Liver (tissue), 9 donors: ENCODE measurements around the gene DPYD. TPM values are rescaled to one million over a fixed set of nuclear protein-coding genes. Genes with fewer than 3 reads are reported as not detected.

Experiments used
- DNase-seq: peaks from one replicate; pipeline ENCODE4 v3.0.0-alpha.2; 2017; ENCODE audit warnings: low spot score
- H3K27ac ChIP-seq, 2 donors: one replicate each; pipeline ENCODE4 v1.7.0; 2013; ENCODE audit warnings: inconsistent platforms in 2 of 2, low read length in 2 of 2, control low read depth in 1 of 2, low read depth in 1 of 2, mild to moderate bottlenecking in 1 of 2
- H3K27me3 ChIP-seq, 4 donors: one replicate each; pipeline versions ENCODE4 v1.6.1 to v1.7.0; 2013; ENCODE audit warnings: low read length in 3 of 4, inconsistent platforms in 1 of 4, mild to moderate bottlenecking in 1 of 4, moderate library complexity in 1 of 4; ENCODE audit not compliant: control insufficient read depth in 4 of 4, insufficient read depth in 4 of 4
- H3K36me3 ChIP-seq, 4 donors: one replicate each; pipeline versions ENCODE4 v1.6.1 to v1.7.0; 2013; ENCODE audit warnings: low read length in 3 of 4, mild to moderate bottlenecking in 3 of 4, low read depth in 1 of 4, moderate library complexity in 1 of 4; ENCODE audit not compliant: control insufficient read depth in 4 of 4, insufficient read depth in 3 of 4
- H3K4me1 ChIP-seq, 4 donors: one replicate each; pipeline versions ENCODE4 v1.6.1 to v1.7.0; 2013; ENCODE audit warnings: low read length in 3 of 4, mild to moderate bottlenecking in 3 of 4, moderate library complexity in 1 of 4; ENCODE audit not compliant: control insufficient read depth in 4 of 4, insufficient read depth in 4 of 4
- H3K4me3 ChIP-seq, 3 donors: one replicate each; pipeline versions ENCODE4 v1.6.1 to v1.7.0; 2013; ENCODE audit warnings: low read length in 3 of 3, control low read depth in 1 of 3, low read depth in 1 of 3, mild to moderate bottlenecking in 1 of 3
- H3K9ac ChIP-seq, 2 donors: one replicate each; pipeline ENCODE4 v1.7.0; 2013; ENCODE audit warnings: low read length in 2 of 2, mild to moderate bottlenecking in 2 of 2, moderate library complexity in 2 of 2, control low read depth in 1 of 2, low read depth in 1 of 2
- H3K9me3 ChIP-seq, 4 donors: one replicate each; pipeline versions ENCODE4 v1.6.1 to v1.7.0; 2013; ENCODE audit warnings: low read length in 3 of 4; ENCODE audit not compliant: control insufficient read depth in 4 of 4
- ATF3 ChIP-seq: IDR thresholded peaks from 2 replicates; pipeline ENCODE4 v1.6.1; 2016; ENCODE audit warnings: antibody characterized with exemption
- EGR1 ChIP-seq, 2 donors: IDR thresholded peaks; 2 replicates each; pipeline ENCODE4 v1.6.1; 2016 to 2018; ENCODE audit warnings: antibody characterized with exemption in 2 of 2, low read depth in 2 of 2
- FOXA2 ChIP-seq: IDR thresholded peaks from 2 replicates; pipeline ENCODE4 v1.6.1; 2016; ENCODE audit warnings: antibody characterized with exemption
- HNF4A ChIP-seq, 2 donors: conservative IDR thresholded peaks; 2 replicates each; pipeline ENCODE4 v1.6.1; 2016; ENCODE audit warnings: antibody characterized with exemption in 2 of 2, mild to moderate bottlenecking in 2 of 2
- NR2F2 ChIP-seq: IDR thresholded peaks from 2 replicates; pipeline ENCODE4 v1.6.1; 2016; ENCODE audit warnings: antibody characterized with exemption
- REST ChIP-seq: IDR thresholded peaks from 2 replicates; pipeline ENCODE4 v1.6.1; 2016; ENCODE audit warnings: antibody characterized with exemption, mild to moderate bottlenecking
- RXRA ChIP-seq, 2 donors: IDR thresholded peaks; 2 replicates each; pipeline ENCODE4 v1.6.1; 2017 to 2018; ENCODE audit warnings: antibody characterized with exemption in 2 of 2, mild to moderate bottlenecking in 1 of 2
- TAF1 ChIP-seq: conservative IDR thresholded peaks from 2 replicates; pipeline ENCODE4 v1.6.1; 2016; ENCODE audit warnings: antibody characterized with exemption, mild to moderate bottlenecking
- ZBTB33 ChIP-seq: IDR thresholded peaks from 2 replicates; pipeline ENCODE4 v1.6.1; 2016; ENCODE audit warnings: antibody characterized with exemption
- WGBS: extraction: QIAGEN DNeasy Blood & Tissue Kit; methylation state at CpG from one replicate; pipeline ENCODE4 v1.1.7; 2013; 5-methylcytosine and 5-hydroxymethylcytosine counted together
- polyA plus RNA-seq, 2 donors: library from polyadenylated mRNA; stranded (reverse) in 1 of 2; unstranded in 1 of 2; fragments of 200-250 nt in 1 of 2; fragments of >200 nt in 1 of 2; fragmentation: Nextera tagmentation in 1 of 2; extraction: Ambion mirVana in 1 of 2; gene quantifications; one replicate each; pipeline versions ENCODE4 v1.2.1 to v1.2.3, GENCODE V29; 2013 to 2015
- total RNA-seq, 2 donors: library from RNA; depleted of rRNA; stranded (reverse); fragments of >200 nt; gene quantifications; one replicate each; pipeline ENCODE4 v1.2.3, GENCODE V29; 2014
- donor health status: healthy.
- donor health status: healthy.
- donor health status: healthy.
- donor health status: healthy.
- donor health status: healthy.

Gene DPYD
- total and polyA plus RNA-seq, 4 donors: 16.2 to 142 (median 47.0) TPM

GRCh38 chr1:97898948-97899347 is 21.9 kb downstream of the DPYD start:
- DNase-seq: no peak
- Histone ChIP-seq H3K27me3 (no peaks in the 10 kb centered on the region), H3K4me1 (peaks cover 0 to 4% (median 3%) of the 10 kb centered on the region in 4 donors), H3K9me3 (no peaks in the 10 kb centered on the region), H3K27ac (no peak overlapping the region), H3K9ac (no peak overlapping the region), H3K4me3 (no peak overlapping the region), H3K36me3 (peaks cover 0 to 2% (median 0%) of the 10 kb centered on the region in 4 donors)
- 79% methylated on average over 3 of the region's 3 CpGs for WGBS
- no peak for TF ChIP-seq RXRA (IDR thresholded peaks at IDR 0.05)

GRCh38 chr1:97895278-97895677 is 25.6 kb downstream of the DPYD start:
- H3K36me3 ChIP-seq: peaks cover 0 to 2% (median 0%) of the 10 kb centered on the region in 4 donors
- TF ChIP-seq FOXA2 (no peak), HNF4A (conservative IDR thresholded peaks at IDR 0.05) (no peak), ATF3 (no peak), REST (no peak), EGR1 (IDR thresholded peaks at IDR 0.05; ENCODE audit: low read depth in 2 of 2) (no peak)
- H3K27ac ChIP-seq: no peak overlapping the region
- DNase-seq: no peak
- no peak overlapping the region for H3K4me3 ChIP-seq
- H3K9ac ChIP-seq: no peak overlapping the region
- H3K27me3 ChIP-seq: no peaks in the 10 kb centered on the region
- no peaks in the 10 kb centered on the region for H3K9me3 ChIP-seq
- 87% methylated on average over 1 of the region's 1 CpG for WGBS
- no peaks in the 10 kb centered on the region for H3K4me1 ChIP-seq

GRCh38 chr1:97893844-97894243 is 27.0 kb downstream of the DPYD start:
- H3K4me1 ChIP-seq: no peaks in the 10 kb centered on the region
- peaks cover 0 to 1% (median 0%) of the 10 kb centered on the region in 4 donors for H3K9me3 ChIP-seq
- H3K4me3 ChIP-seq: no peak overlapping the region
- no peak overlapping the region for H3K9ac ChIP-seq
- H3K27ac ChIP-seq: no peak overlapping the region
- H3K27me3 ChIP-seq: no peaks in the 10 kb centered on the region
- DNase-seq: no peak
- H3K36me3 ChIP-seq: peaks cover 0 to 2% (median 0%) of the 10 kb centered on the region in 4 donors
- no peak for TF ChIP-seq TAF1
- no peak for TF ChIP-seq HNF4A (conservative IDR thresholded peaks at IDR 0.05)
- TF ChIP-seq EGR1 (IDR thresholded peaks at IDR 0.05; ENCODE audit: low read depth in 2 of 2): no peak
- no peak for TF ChIP-seq NR2F2
- TF ChIP-seq ZBTB33: no peak
- no peak for TF ChIP-seq ATF3
